IMR-90 (cell line): ENCODE data around the gene DAB1. TPM values are rescaled to one million over a fixed set of nuclear protein-coding genes. Genes with fewer than 3 reads are reported as not detected.

Source experiments
- ATAC-seq: fragments of 200-7000 bp; cut with Tn5 transposase; 2 replicates; pipeline ENCODE4 v1.9.1; 2020; ENCODE audit warnings: low read depth, mild to moderate bottlenecking, moderate library complexity
- BruUV-seq: library from RNA; stranded (reverse); fragments of 400-500 nt; replicated peaks from 2 replicates; lab custom pipeline; 2021; lab: Mats Ljungman, UMichigan
- CTCF ChIA-PET: fragments of 300-600 bp; formaldehyde crosslinking; extraction: SDS; loops from one replicate; lab custom pipeline; 2021; ENCODE audit warnings: antibody characterized with exemption; lab: Yijun Ruan, JAX
- POLR2A ChIA-PET: fragments of 300-600 bp; sonication (Branson Sonifier 250); formaldehyde crosslinking; loops from one replicate; lab custom pipeline; 2022; ENCODE audit warnings: antibody characterized with exemption; ENCODE audit not compliant: unreplicated experiment; lab: Charles Lee
- DNase-seq: peaks from one replicate; pipeline ENCODE4 v3.0.0; 2013
- H2AFZ ChIP-seq: replicated peaks from 2 replicates; pipeline ENCODE3; 2013; ENCODE audit warnings: low read length, mild to moderate bottlenecking; ENCODE audit not compliant: poor library complexity
- H2AK5ac ChIP-seq: 2 replicates; pipeline ENCODE4 v1.6.1; 2013; ENCODE audit warnings: low read depth, low read length, inconsistent platforms
- H2AK9ac ChIP-seq: replicated peaks from 2 replicates; pipeline ENCODE3; 2013; ENCODE audit warnings: mild to moderate bottlenecking, low read depth, low read length, moderate library complexity; ENCODE audit not compliant: poor library complexity
- H2BK120ac ChIP-seq: 2 replicates; pipeline ENCODE4 v1.6.1; 2013; ENCODE audit warnings: low read depth, low read length, inconsistent platforms
- H2BK15ac ChIP-seq: 3 replicates; pipeline ENCODE4 v1.6.1; 2013; ENCODE audit warnings: low read depth, low read length, inconsistent platforms
- H2BK20ac ChIP-seq: 2 replicates; pipeline ENCODE4 v1.6.1; 2013; ENCODE audit warnings: low read depth, mild to moderate bottlenecking, inconsistent platforms, low read length, moderate library complexity
- H2BK5ac ChIP-seq: 2 replicates; pipeline ENCODE4 v1.6.1; 2013; ENCODE audit warnings: mild to moderate bottlenecking, low read depth, low read length, inconsistent platforms; ENCODE audit not compliant: poor library complexity, severe bottlenecking
- H3K14ac ChIP-seq: replicated peaks from 2 replicates; pipeline ENCODE4 v1.6.1; 2013; ENCODE audit warnings: low read depth, low read length, inconsistent platforms
- H3K18ac ChIP-seq: 2 replicates; pipeline ENCODE4 v1.6.1; 2013; ENCODE audit warnings: low read depth, low read length, control low read depth
- H3K23ac ChIP-seq: 2 replicates; pipeline ENCODE4 v1.6.1; 2013; ENCODE audit warnings: low read depth, low read length, inconsistent platforms
- H3K27ac ChIP-seq: 2 replicates; pipeline ENCODE4 v1.5.1; 2013; ENCODE audit warnings: mild to moderate bottlenecking, control low read depth, low read length; ENCODE audit not compliant: insufficient read depth
- H3K27me3 ChIP-seq: 2 replicates; pipeline ENCODE4 v1.6.1; 2013; ENCODE audit warnings: low read length; ENCODE audit not compliant: control insufficient read depth, insufficient read depth
- H3K36me3 ChIP-seq: 2 replicates; pipeline ENCODE4 v1.6.1; 2013; ENCODE audit warnings: low read length, mixed read lengths; ENCODE audit not compliant: control insufficient read depth, insufficient read depth
- H3K4ac ChIP-seq: 2 replicates; pipeline ENCODE4 v1.6.1; 2013; ENCODE audit warnings: low read depth, low read length, inconsistent platforms
- H3K4me1 ChIP-seq: 2 replicates; pipeline ENCODE4 v1.6.1; 2013; ENCODE audit warnings: low read length, mixed read lengths; ENCODE audit not compliant: control insufficient read depth, insufficient read depth
- H3K4me2 ChIP-seq: 2 replicates; pipeline ENCODE4 v1.6.1; 2013; ENCODE audit warnings: low read depth, mild to moderate bottlenecking, control low read depth, low read length, moderate library complexity
- H3K4me3 ChIP-seq: 2 replicates; pipeline ENCODE4 v1.5.1; 2013; ENCODE audit warnings: low read depth, mild to moderate bottlenecking, control low read depth, low read length, moderate library complexity; ENCODE audit not compliant: insufficient read depth
- H3K56ac ChIP-seq: 2 replicates; pipeline ENCODE4 v1.6.1; 2013; ENCODE audit warnings: low read length, inconsistent platforms; ENCODE audit not compliant: insufficient read depth; ENCODE audit errors: extremely low read depth
- H3K79me1 ChIP-seq, 2 experiments: 2 replicates each; pipeline ENCODE4 v1.6.1; 2013; ENCODE audit warnings: low read length in 2 of 2, inconsistent platforms in 1 of 2, low read depth in 1 of 2
- H3K9ac ChIP-seq: 2 replicates; pipeline ENCODE4 v1.6.1; 2013; ENCODE audit warnings: low read depth, low read length, control low read depth
- H3K9me1 ChIP-seq: 2 replicates; pipeline ENCODE4 v1.6.1; 2013; ENCODE audit warnings: low read length, inconsistent platforms; ENCODE audit not compliant: insufficient read depth
- H3K9me3 ChIP-seq: 2 replicates; pipeline ENCODE4 v1.6.1; 2013; ENCODE audit warnings: low read length; ENCODE audit not compliant: control insufficient read depth, insufficient read depth
- H4K20me1 ChIP-seq: 2 replicates; pipeline ENCODE4 v1.6.1; 2013; ENCODE audit warnings: low read length, inconsistent platforms; ENCODE audit not compliant: insufficient read depth
- H4K5ac ChIP-seq: 2 replicates; pipeline ENCODE4 v1.6.1; 2013; ENCODE audit warnings: mild to moderate bottlenecking, low read depth, low read length, control low read depth
- H4K8ac ChIP-seq, 2 experiments: 2 replicates each; pipeline ENCODE4 v1.6.1; 2013; ENCODE audit warnings: low read depth in 2 of 2, low read length in 2 of 2, control low read depth in 1 of 2, inconsistent platforms in 1 of 2
- H4K91ac ChIP-seq: 2 replicates; pipeline ENCODE4 v1.6.1; 2013; ENCODE audit warnings: low read depth, low read length, inconsistent platforms; ENCODE audit not compliant: insufficient read depth
- MAFK ChIP-seq: IDR thresholded peaks from 2 replicates; pipeline ENCODE4 v1.6.1; 2012; ENCODE audit warnings: low read depth, low read length, improper control_type of control experiment
- WGBS, 2 experiments: methylation state at CpG; one replicate each; pipeline versions ENCODE4 v1.1.5 to v1.1.7; 2013; ENCODE audit warnings: missing lambda C conversion rate in 2 of 2; ENCODE audit not compliant: insufficient read length in 1 of 2; ENCODE audit errors: extremely low coverage in 2 of 2; 5-methylcytosine and 5-hydroxymethylcytosine counted together
- dilution Hi-C: fragments of 300-500 bp; cut with HindIII; formaldehyde crosslinking; loops from one replicate; pipeline ENCODE4 v1.14.3; 2018; ENCODE audit warnings: low sequenced_read_pairs; ENCODE audit not compliant: unreplicated experiment
- in situ Hi-C: fragments of 300-500 bp; cut with MboI; formaldehyde crosslinking; loops from 3 replicates; pipeline ENCODE4 v1.14.3; 2019; ENCODE audit warnings: low sequenced_read_pairs, inconsistent platforms, mixed read lengths
- intact Hi-C: fragments of 100-400 bp; cut with micrococcal nuclease; formaldehyde crosslinking; loops from 2 replicates; pipeline ENCODE4 v1.10.0; 2022
- polyA plus RNA-seq, 3 experiments: library from polyadenylated mRNA; depleted of rRNA; stranded (reverse); fragments of >200 nt; gene quantifications; 2 replicates each; pipeline ENCODE4 v1.2.3, GENCODE V29; 2012; ENCODE audit warnings: low replicate concordance in 1 of 3
- total RNA-seq: library from RNA; depleted of rRNA; stranded (reverse); fragments of >200 nt; gene quantifications from 2 replicates; pipeline ENCODE4 v1.2.3, GENCODE V29; 2012

The DAB1 gene
- total and polyA plus RNA-seq, 2 of the 4 experiments (the other 2 are of a cell fraction), result 0.18 to 0.41 TPM

DNA sequence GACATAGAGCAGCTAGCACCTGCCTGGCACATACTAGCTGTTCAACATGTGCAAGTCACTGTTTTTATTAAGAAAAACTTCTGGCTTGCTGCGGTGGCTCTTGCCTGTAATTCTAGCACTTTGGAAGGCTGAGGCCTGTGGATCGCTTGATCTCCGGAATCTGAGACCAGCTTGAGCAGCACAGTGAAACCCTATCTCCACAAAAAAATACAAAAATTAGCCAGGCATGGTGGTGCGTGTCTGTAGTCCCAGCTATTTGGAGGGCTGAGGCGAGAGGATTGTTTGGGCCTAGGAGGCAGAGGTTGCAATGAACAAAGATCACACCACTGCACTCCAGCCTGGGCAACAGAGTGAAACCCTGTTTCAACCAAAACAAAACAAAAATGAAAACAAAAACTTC is 430.4 kb downstream of the DAB1 start:
- Histone ChIP-seq H2AK5ac (no peak overlapping the region), H2AFZ (no peak overlapping the region), H3K4me1 (no peaks in the 10 kb centered on the region), H2BK20ac (no peak overlapping the region), H2BK5ac (no peak overlapping the region), H3K79me1 (no peaks in the 10 kb centered on the region), H4K20me1 (no peaks in the 10 kb centered on the region), H3K18ac (no peak overlapping the region), H3K4me3 (no peak overlapping the region), H3K4me2 (no peak overlapping the region), H3K4ac (no peak overlapping the region), H2BK15ac (no peak overlapping the region), H3K36me3 (no peaks in the 10 kb centered on the region), H4K5ac (no peak overlapping the region), H4K8ac (no peak overlapping the region), H3K9me3 (no peaks in the 10 kb centered on the region), H4K91ac (no peak overlapping the region), H3K14ac (no peak overlapping the region), H2BK120ac (no peak overlapping the region), H3K9me1 (no peaks in the 10 kb centered on the region), H3K23ac (no peak overlapping the region), H3K27me3 (no peaks in the 10 kb centered on the region), H3K27ac (no peak overlapping the region), H2AK9ac (no peak overlapping the region), H3K9ac (no peak overlapping the region), H3K56ac (no peak overlapping the region)
- TF ChIP-seq MAFK, result no peak
- in situ Hi-C loops, result no loop called here
- dilution Hi-C loops, result no loop called here
- ChIA-PET CTCF (no interaction called here), POLR2A (no interaction called here)
- ATAC-seq, result no peak
- BruUV-seq, result no TSS peak
- 83% methylated on average over 1 of the region's 5 CpGs; no CpG with 5 or more reads in 1 of the 2 experiments for WGBS, 2 experiments
- DNase-seq, result no peak
- intact Hi-C loops, result no loop called here
